ENCODE data around the gene NR4A2.

DNA sequence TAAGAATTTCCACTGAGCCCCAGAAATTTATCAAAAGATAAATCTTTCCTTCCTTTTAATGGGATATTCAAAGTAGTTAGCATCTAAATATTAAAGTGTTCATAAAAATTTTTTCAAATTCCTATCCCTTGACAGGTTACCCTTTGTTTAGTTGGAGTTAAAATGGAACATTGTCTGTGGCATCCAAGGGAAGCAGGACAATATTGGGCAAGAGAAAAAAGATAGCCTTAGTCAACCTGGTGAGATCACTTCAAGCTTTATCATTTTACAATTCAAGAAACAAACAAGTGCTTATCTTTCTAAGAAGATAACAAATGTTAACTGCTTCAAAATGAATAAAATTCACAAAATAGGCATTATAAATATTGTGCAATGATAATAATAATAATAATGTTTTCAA, 21.7 kb downstream of the NR4A2 start:
- TF ChIP-seq, protein P1, sequence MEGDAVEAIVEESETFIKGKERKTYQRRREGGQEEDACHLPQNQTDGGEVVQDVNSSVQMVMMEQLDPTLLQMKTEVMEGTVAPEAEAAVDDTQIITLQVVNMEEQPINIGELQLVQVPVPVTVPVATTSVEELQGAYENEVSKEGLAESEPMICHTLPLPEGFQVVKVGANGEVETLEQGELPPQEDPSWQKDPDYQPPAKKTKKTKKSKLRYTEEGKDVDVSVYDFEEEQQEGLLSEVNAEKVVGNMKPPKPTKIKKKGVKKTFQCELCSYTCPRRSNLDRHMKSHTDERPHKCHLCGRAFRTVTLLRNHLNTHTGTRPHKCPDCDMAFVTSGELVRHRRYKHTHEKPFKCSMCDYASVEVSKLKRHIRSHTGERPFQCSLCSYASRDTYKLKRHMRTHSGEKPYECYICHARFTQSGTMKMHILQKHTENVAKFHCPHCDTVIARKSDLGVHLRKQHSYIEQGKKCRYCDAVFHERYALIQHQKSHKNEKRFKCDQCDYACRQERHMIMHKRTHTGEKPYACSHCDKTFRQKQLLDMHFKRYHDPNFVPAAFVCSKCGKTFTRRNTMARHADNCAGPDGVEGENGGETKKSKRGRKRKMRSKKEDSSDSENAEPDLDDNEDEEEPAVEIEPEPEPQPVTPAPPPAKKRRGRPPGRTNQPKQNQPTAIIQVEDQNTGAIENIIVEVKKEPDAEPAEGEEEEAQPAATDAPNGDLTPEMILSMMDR (conservative IDR thresholded peaks at IDR 0.05; ENCODE audit: low read depth, low read length) = no peak
- TF ChIP-seq EZH2phosphoT487 (IDR thresholded peaks at IDR 0.05; ENCODE audit: borderline replicate concordance, low read length) = no peak
- TF ChIP-seq EZH2 (IDR thresholded peaks at IDR 0.05; ENCODE audit: low read length, unreplicated experiment) = no peak

Data from PC-3 (cell line).